NB4 (cell line): Measurements from ENCODE around the gene FLT4.
"Not testable (repeated sequence)": the region's sequence is repeated elsewhere in the genome, so short reads cannot be mapped to it uniquely, and the experiment has no call there.

Experiments used
- CTCF ChIP-seq: IDR thresholded peaks from one replicate; pipeline ENCODE4 v1.5.1; 2012; ENCODE audit warnings: low read depth, low read length
- MAX ChIP-seq: IDR thresholded peaks from 2 replicates; pipeline ENCODE4 v1.6.1; 2011; ENCODE audit warnings: low read depth, low read length
- MYC ChIP-seq: IDR thresholded peaks from 2 replicates; pipeline ENCODE4 v1.6.1; 2011; ENCODE audit warnings: low read depth, low read length
- POLR2A ChIP-seq: IDR thresholded peaks from 2 replicates; pipeline ENCODE4 v1.6.1; 2011; ENCODE audit warnings: mild to moderate bottlenecking; ENCODE audit not compliant: insufficient read length; ENCODE audit errors: extremely low read depth

- not testable (repeated sequence) for TF ChIP-seq MAX, CTCF, POLR2A, MYC
Observed at GRCh38 chr5:180674090-180674475, 24.7 kb upstream of the FLT4 start.
